Measurements from ENCODE around the gene ALG14.

- no peak for TF ChIP-seq POLR2AphosphoS5 (IDR thresholded peaks at IDR 0.05; ENCODE audit: low read depth)
- TF ChIP-seq CTCF (IDR thresholded peaks at IDR 0.05; ENCODE audit: insufficient read depth, low read length) = no peak
Observed at GRCh38 chr1:95049935-95050334, 22.8 kb downstream of the ALG14 start.
